ENCODE measurements around the gene FRMPD4. TPM values are rescaled to one million over a fixed set of nuclear protein-coding genes. Genes with fewer than 3 reads are reported as not detected.

Gene FRMPD4
- total and polyA plus RNA-seq, 2 donors (not counting 3 experiments of a cell fraction or from before 2014, with no cell fraction given): not detected

DNA sequence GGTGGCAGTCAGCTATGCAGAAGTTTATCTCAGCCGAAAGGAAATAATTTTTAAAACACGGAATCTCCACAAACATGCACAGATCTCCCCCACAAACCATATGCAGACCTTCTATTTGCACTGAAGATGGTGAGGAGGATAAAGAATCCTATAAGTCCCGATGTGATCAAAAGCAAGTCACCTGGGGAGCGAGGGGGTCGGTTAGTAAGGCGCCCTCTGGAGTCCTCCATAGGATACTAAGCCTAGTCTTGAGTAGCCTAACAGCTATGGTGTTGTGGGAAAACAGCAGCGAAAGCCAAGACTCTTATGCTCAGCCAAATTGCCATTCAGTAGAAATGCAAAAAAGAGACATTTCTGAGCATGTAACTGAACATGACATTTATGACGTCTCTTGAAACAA is 210.9 kb downstream of the FRMPD4 start:
- Histone ChIP-seq H3K4me3 (replicated peaks in 1 of 3; ENCODE audit: insufficient read depth in 1 of 3, low read depth in 1 of 3, low read length in 3 of 3) (no peak overlapping the region), H3K27me3 (ENCODE audit: control insufficient read depth in 2 of 2, insufficient read depth in 2 of 2, low read length in 2 of 2) (no peaks in the 10 kb centered on the region), H3K9me1 (replicated peaks; ENCODE audit: control insufficient read depth, extremely low read depth, insufficient read depth, low read length) (no peaks in the 10 kb centered on the region), H3K36me3 (ENCODE audit: control insufficient read depth in 2 of 2, extremely low read depth in 1 of 2, insufficient read depth in 2 of 2, low read length in 2 of 2) (no peaks in the 10 kb centered on the region), H3K4me1 (ENCODE audit: control insufficient read depth, extremely low read depth, insufficient read depth, low read length) (no peaks in the 10 kb centered on the region), H3K4me2 (ENCODE audit: insufficient read depth, low read length) (no peak overlapping the region), H3K9me3 (replicated peaks; ENCODE audit: control insufficient read depth, insufficient read depth, low read length) (no peaks in the 10 kb centered on the region), H3K27ac (ENCODE audit: insufficient read depth, low read depth, low read length) (no peak overlapping the region), H2AFZ (ENCODE audit: low read depth, low read length) (no peak overlapping the region), H3K9ac (replicated peaks; ENCODE audit: extremely low read depth, insufficient read depth, low read length) (no peak overlapping the region), H3K79me2 (ENCODE audit: control insufficient read depth, insufficient read depth, low read length) (no peaks in the 10 kb centered on the region), H4K20me1 (replicated peaks; ENCODE audit: control insufficient read depth, extremely low read depth, insufficient read depth, low read length) (no peaks in the 10 kb centered on the region)
- ChIA-PET POLR2A (no interaction called here), CTCF (no interaction called here)
- TF ChIP-seq MYC (IDR thresholded peaks at IDR 0.05; ENCODE audit: low read depth, low read length) (no peak), POLR2AphosphoS5 (IDR thresholded peaks at IDR 0.05; ENCODE audit: insufficient read depth, low read depth, low read length) (no peak), FOS (IDR thresholded peaks at IDR 0.05; ENCODE audit: borderline replicate concordance, insufficient read depth, low read length) (no peak), EZH2 (IDR thresholded peaks at IDR 0.05; ENCODE audit: borderline replicate concordance, low read depth, low read length, severe bottlenecking) (no peak), POLR2A (IDR thresholded peaks at IDR 0.05; ENCODE audit: low read depth, low read length) (no peak), JUN (IDR thresholded peaks at IDR 0.05; ENCODE audit: borderline replicate concordance, insufficient read depth, insufficient read length, low read depth) (no peak), GATA2 (IDR thresholded peaks at IDR 0.05; ENCODE audit: insufficient read depth, insufficient read length, low read depth, low read length) (no peak)
- TF ChIP-seq, protein P1, sequence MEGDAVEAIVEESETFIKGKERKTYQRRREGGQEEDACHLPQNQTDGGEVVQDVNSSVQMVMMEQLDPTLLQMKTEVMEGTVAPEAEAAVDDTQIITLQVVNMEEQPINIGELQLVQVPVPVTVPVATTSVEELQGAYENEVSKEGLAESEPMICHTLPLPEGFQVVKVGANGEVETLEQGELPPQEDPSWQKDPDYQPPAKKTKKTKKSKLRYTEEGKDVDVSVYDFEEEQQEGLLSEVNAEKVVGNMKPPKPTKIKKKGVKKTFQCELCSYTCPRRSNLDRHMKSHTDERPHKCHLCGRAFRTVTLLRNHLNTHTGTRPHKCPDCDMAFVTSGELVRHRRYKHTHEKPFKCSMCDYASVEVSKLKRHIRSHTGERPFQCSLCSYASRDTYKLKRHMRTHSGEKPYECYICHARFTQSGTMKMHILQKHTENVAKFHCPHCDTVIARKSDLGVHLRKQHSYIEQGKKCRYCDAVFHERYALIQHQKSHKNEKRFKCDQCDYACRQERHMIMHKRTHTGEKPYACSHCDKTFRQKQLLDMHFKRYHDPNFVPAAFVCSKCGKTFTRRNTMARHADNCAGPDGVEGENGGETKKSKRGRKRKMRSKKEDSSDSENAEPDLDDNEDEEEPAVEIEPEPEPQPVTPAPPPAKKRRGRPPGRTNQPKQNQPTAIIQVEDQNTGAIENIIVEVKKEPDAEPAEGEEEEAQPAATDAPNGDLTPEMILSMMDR (IDR thresholded peaks at IDR 0.05; ENCODE audit: extremely low read depth in 1 of 2, insufficient read depth in 1 of 2, low read depth in 1 of 2, low read length in 2 of 2): no peak
- TF ChIP-seq, protein P2, sequence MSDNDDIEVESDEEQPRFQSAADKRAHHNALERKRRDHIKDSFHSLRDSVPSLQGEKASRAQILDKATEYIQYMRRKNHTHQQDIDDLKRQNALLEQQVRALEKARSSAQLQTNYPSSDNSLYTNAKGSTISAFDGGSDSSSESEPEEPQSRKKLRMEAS (IDR thresholded peaks at IDR 0.05; ENCODE audit: insufficient read depth, insufficient read length): no peak
- DNase-seq (ENCODE audit: low read depth, low spot score) (no peak), FAIRE-seq (no peak)
- dilution Hi-C loops (cut with MboI; ENCODE audit: extremely low pct_ligation_motif_present, low sequenced_read_pairs) (no loop called here), intact Hi-C loops (cut with micrococcal nuclease) (no loop called here)
- no TSS peak for BruUV-seq (replicated peaks)
